H9 (cell line): Measurements from ENCODE around the gene MMP25. TPM values are rescaled to one million over a fixed set of nuclear protein-coding genes. Genes with fewer than 3 reads are reported as not detected.

Experiments used
- DNase-seq: peaks from one replicate; pipeline ENCODE4 v3.0.0-alpha.2; 2017
- H2AFZ ChIP-seq: one replicate; pipeline ENCODE4 v1.6.1; 2013; ENCODE audit warnings: mild to moderate bottlenecking, low read length, control low read depth, moderate library complexity
- H2AK5ac ChIP-seq: 2 replicates; pipeline ENCODE4 v1.6.1; 2013; ENCODE audit warnings: low read length, control low read depth, mixed read lengths; ENCODE audit not compliant: insufficient read length
- H2BK120ac ChIP-seq: one replicate; pipeline ENCODE4 v1.6.1; 2013; ENCODE audit warnings: low read depth, mild to moderate bottlenecking, low read length, control low read depth, inconsistent platforms; ENCODE audit not compliant: poor library complexity, severe bottlenecking
- H2BK12ac ChIP-seq: 2 replicates; pipeline ENCODE4 v1.6.1; 2013; ENCODE audit warnings: low read length, control low read depth, mixed read lengths, low read depth; ENCODE audit not compliant: insufficient read length
- H2BK15ac ChIP-seq: 2 replicates; pipeline ENCODE4 v1.6.1; 2013; ENCODE audit warnings: low read depth, low read length, control low read depth
- H2BK20ac ChIP-seq: one replicate; pipeline ENCODE4 v1.6.1; 2013; ENCODE audit warnings: low read depth, mild to moderate bottlenecking, low read length, control low read depth, inconsistent platforms; ENCODE audit not compliant: poor library complexity, severe bottlenecking
- H2BK5ac ChIP-seq: 2 replicates; pipeline ENCODE4 v1.6.1; 2013; ENCODE audit warnings: low read length, control low read depth, mixed read lengths; ENCODE audit not compliant: insufficient read length
- H3K14ac ChIP-seq: 2 replicates; pipeline ENCODE4 v1.6.1; 2013; ENCODE audit warnings: low read length, control low read depth; ENCODE audit not compliant: insufficient read depth
- H3K18ac ChIP-seq: 2 replicates; pipeline ENCODE4 v1.6.1; 2013; ENCODE audit warnings: low read depth, mild to moderate bottlenecking, mixed read lengths, low read length, control low read depth; ENCODE audit not compliant: insufficient read length
- H3K23ac ChIP-seq: 2 replicates; pipeline ENCODE4 v1.6.1; 2013; ENCODE audit warnings: low read length, control low read depth, mixed read lengths, low read depth; ENCODE audit not compliant: insufficient read length
- H3K23me2 ChIP-seq: 2 replicates; pipeline ENCODE4 v1.6.1; 2013; ENCODE audit warnings: low read depth, mild to moderate bottlenecking, mixed read lengths, low read length, control low read depth; ENCODE audit not compliant: insufficient read length, poor library complexity, severe bottlenecking
- H3K27ac ChIP-seq: 2 replicates; pipeline ENCODE4 v1.5.1; 2013; ENCODE audit warnings: low read length, control low read depth, mixed read lengths, low read depth; ENCODE audit not compliant: insufficient read length
- H3K27me3 ChIP-seq: 2 replicates; pipeline ENCODE4 v1.6.1; 2013; ENCODE audit warnings: low read length, control low read depth, inconsistent platforms; ENCODE audit not compliant: insufficient read depth
- H3K4ac ChIP-seq: 2 replicates; pipeline ENCODE4 v1.6.1; 2013; ENCODE audit warnings: low read depth, mild to moderate bottlenecking, control low read depth, inconsistent platforms, low read length, moderate library complexity
- H3K4me1 ChIP-seq: 2 replicates; pipeline ENCODE4 v1.6.1; 2013; ENCODE audit warnings: low read length, control low read depth, inconsistent platforms; ENCODE audit not compliant: insufficient read depth
- H3K4me2 ChIP-seq: 2 replicates; pipeline ENCODE4 v1.6.1; 2013; ENCODE audit warnings: low read length, control low read depth, mixed read lengths; ENCODE audit not compliant: insufficient read length, insufficient read depth
- H3K56ac ChIP-seq: 2 replicates; pipeline ENCODE4 v1.6.1; 2013; ENCODE audit warnings: low read depth, mild to moderate bottlenecking, mixed read lengths, low read length, control low read depth; ENCODE audit not compliant: insufficient read length
- H3K79me1 ChIP-seq: 2 replicates; pipeline ENCODE4 v1.6.1; 2013; ENCODE audit warnings: low read depth, mild to moderate bottlenecking, moderate library complexity, low read length, control low read depth, inconsistent platforms; ENCODE audit not compliant: insufficient read depth, poor library complexity, severe bottlenecking
- H3K79me2 ChIP-seq: 2 replicates; pipeline ENCODE4 v1.6.1; 2013; ENCODE audit warnings: low read length, control low read depth, inconsistent platforms; ENCODE audit not compliant: insufficient read depth
- H3K9ac ChIP-seq: 2 replicates; pipeline ENCODE4 v1.6.1; 2013; ENCODE audit warnings: low read length, control low read depth, mixed read lengths; ENCODE audit not compliant: insufficient read length; ENCODE audit errors: extremely low read depth
- H3K9me3 ChIP-seq: one replicate; pipeline ENCODE4 v1.6.1; 2013; ENCODE audit warnings: low read depth, low read length, inconsistent platforms; ENCODE audit not compliant: control insufficient read depth
- H3T11ph ChIP-seq: one replicate; pipeline ENCODE4 v1.6.1; 2013; ENCODE audit warnings: mild to moderate bottlenecking, low read length, control low read depth, inconsistent platforms
- H4K20me1 ChIP-seq: one replicate; pipeline ENCODE4 v1.6.1; 2013; ENCODE audit not compliant: control insufficient read depth, insufficient read length, insufficient read depth
- H4K5ac ChIP-seq: 2 replicates; pipeline ENCODE4 v1.6.1; 2013; ENCODE audit warnings: low read depth, mild to moderate bottlenecking, mixed read lengths, low read length, control low read depth; ENCODE audit not compliant: insufficient read length
- H4K8ac ChIP-seq: replicated peaks from 2 replicates; pipeline ENCODE4 v1.6.1; 2013; ENCODE audit warnings: low read length, control low read depth, mixed read lengths, low read depth; ENCODE audit not compliant: insufficient read length
- H4K91ac ChIP-seq: 2 replicates; pipeline ENCODE4 v1.6.1; 2013; ENCODE audit warnings: low read depth, mild to moderate bottlenecking, moderate library complexity, mixed read lengths, low read length, control low read depth; ENCODE audit not compliant: insufficient read length
- H3K27ac Mint-ChIP-seq, 3 experiments: 2 replicates in 2 of 3; 3 replicates in 1 of 3; pipeline ENCODE4 v1.8.0; 2020 to 2021; ENCODE audit warnings: mixed read lengths in 3 of 3, mild to moderate bottlenecking in 1 of 3, moderate library complexity in 1 of 3
- H3K27me3 Mint-ChIP-seq: 2 replicates; pipeline ENCODE4 v1.8.0; 2021; ENCODE audit warnings: low read depth, mild to moderate bottlenecking, moderate library complexity, mixed read lengths
- H3K36me3 Mint-ChIP-seq, 3 experiments: 2 replicates in 2 of 3; 3 replicates in 1 of 3; pipeline ENCODE4 v1.8.0; 2020 to 2021; ENCODE audit warnings: low read depth in 3 of 3, mixed read lengths in 3 of 3; ENCODE audit not compliant: insufficient read depth in 1 of 3
- H3K4me1 Mint-ChIP-seq, 2 experiments: 2 replicates each; pipeline ENCODE4 v1.8.0; 2020; ENCODE audit warnings: mixed read lengths in 2 of 2
- H3K4me3 Mint-ChIP-seq, 2 experiments: 2 replicates in 1 of 2; 3 replicates in 1 of 2; pipeline ENCODE4 v1.8.0; 2020 to 2021; ENCODE audit warnings: mild to moderate bottlenecking in 2 of 2, mixed read lengths in 2 of 2, moderate library complexity in 1 of 2
- H3K9me3 Mint-ChIP-seq, 2 experiments: 2 replicates in 1 of 2; 3 replicates in 1 of 2; pipeline ENCODE4 v1.8.0; 2020; ENCODE audit warnings: mild to moderate bottlenecking in 2 of 2, mixed read lengths in 2 of 2, moderate library complexity in 1 of 2
- WGBS: extraction: QIAGEN DNeasy Blood & Tissue Kit; methylation state at CpG from one replicate; pipeline ENCODE4 v1.1.7; 2013; ENCODE audit warnings: missing lambda C conversion rate, low lambda C conversion rate, mixed read lengths; ENCODE audit not compliant: insufficient read length; ENCODE audit errors: extremely low coverage; 5-methylcytosine and 5-hydroxymethylcytosine counted together
- total RNA-seq: library from RNA; stranded (reverse); gene quantifications from 2 replicates; pipeline ENCODE4 v1.2.1, GENCODE V29; 2021
- TF ChIP-seq, protein P1 (sequence below): fragments of 200-600 bp; sonication (generic); conservative IDR thresholded peaks from 3 replicates; pipeline ENCODE4 v1.8.0; 2021; ENCODE audit warnings: antibody characterized with exemption, mild to moderate bottlenecking

The MMP25 gene
- total RNA-seq, 1 experiment from 2014 or later: 13.5 TPM

- Histone ChIP-seq H3K56ac (no peak overlapping the region), H3K18ac (no peak overlapping the region), H3K4me2 (no peak overlapping the region), H4K20me1 (no peaks in the 10 kb centered on the region), H3K9me3 (no peaks in the 10 kb centered on the region), H3K4ac (no peak overlapping the region), H3K23ac (no peak overlapping the region), H4K8ac (no peak overlapping the region), H2BK5ac (no peak overlapping the region), H3K79me1 (no peaks in the 10 kb centered on the region), H2BK15ac (no peak overlapping the region), H3K9ac (no peak overlapping the region), H2BK12ac (no peak overlapping the region), H2AK5ac (no peak overlapping the region), H3K27me3 (no peaks in the 10 kb centered on the region), H2AFZ (no peak overlapping the region), H3K27ac (no peak overlapping the region), H3T11ph (no peak overlapping the region), H3K23me2 (peaks cover 7% of the 10 kb centered on the region), H2BK20ac (no peak overlapping the region), H4K5ac (no peak overlapping the region), H4K91ac (no peak overlapping the region), H3K79me2 (no peaks in the 10 kb centered on the region), H2BK120ac (no peak overlapping the region), H3K4me1 (no peaks in the 10 kb centered on the region; the same call in 1 of the 2 replicates), H3K14ac (no peak overlapping the region)
- no peaks in the 10 kb centered on the region for H3K9me3 Mint-ChIP-seq
- peaks cover 3 to 5% (median 3%) of the 10 kb centered on the region in 3 experiments; a peak in 3 of 7 replicates for H3K36me3 Mint-ChIP-seq
- H3K27me3 Mint-ChIP-seq: peaks cover 40% of the 10 kb centered on the region
- peak overlapping the region; percentile 68 to 91 (median 82); a peak in 4 of 7 replicates for H3K27ac Mint-ChIP-seq
- no CpG with 5 or more reads among the region's 11 CpGs for WGBS
- DNase-seq: peak; percentile 73
- peaks cover 19 to 20% of the 10 kb centered on the region in 2 experiments for H3K4me1 Mint-ChIP-seq
- H3K4me3 Mint-ChIP-seq: peak overlapping the region in 1 of 2 experiments; percentile 79; a peak in 3 of 5 replicates
- TF ChIP-seq, protein P1, sequence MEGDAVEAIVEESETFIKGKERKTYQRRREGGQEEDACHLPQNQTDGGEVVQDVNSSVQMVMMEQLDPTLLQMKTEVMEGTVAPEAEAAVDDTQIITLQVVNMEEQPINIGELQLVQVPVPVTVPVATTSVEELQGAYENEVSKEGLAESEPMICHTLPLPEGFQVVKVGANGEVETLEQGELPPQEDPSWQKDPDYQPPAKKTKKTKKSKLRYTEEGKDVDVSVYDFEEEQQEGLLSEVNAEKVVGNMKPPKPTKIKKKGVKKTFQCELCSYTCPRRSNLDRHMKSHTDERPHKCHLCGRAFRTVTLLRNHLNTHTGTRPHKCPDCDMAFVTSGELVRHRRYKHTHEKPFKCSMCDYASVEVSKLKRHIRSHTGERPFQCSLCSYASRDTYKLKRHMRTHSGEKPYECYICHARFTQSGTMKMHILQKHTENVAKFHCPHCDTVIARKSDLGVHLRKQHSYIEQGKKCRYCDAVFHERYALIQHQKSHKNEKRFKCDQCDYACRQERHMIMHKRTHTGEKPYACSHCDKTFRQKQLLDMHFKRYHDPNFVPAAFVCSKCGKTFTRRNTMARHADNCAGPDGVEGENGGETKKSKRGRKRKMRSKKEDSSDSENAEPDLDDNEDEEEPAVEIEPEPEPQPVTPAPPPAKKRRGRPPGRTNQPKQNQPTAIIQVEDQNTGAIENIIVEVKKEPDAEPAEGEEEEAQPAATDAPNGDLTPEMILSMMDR: no peak
Measured at GRCh38 chr16:3038256-3038655, 8.1 kb upstream of the MMP25 start.
